ENCODE data around the gene SLC25A13.

DNA sequence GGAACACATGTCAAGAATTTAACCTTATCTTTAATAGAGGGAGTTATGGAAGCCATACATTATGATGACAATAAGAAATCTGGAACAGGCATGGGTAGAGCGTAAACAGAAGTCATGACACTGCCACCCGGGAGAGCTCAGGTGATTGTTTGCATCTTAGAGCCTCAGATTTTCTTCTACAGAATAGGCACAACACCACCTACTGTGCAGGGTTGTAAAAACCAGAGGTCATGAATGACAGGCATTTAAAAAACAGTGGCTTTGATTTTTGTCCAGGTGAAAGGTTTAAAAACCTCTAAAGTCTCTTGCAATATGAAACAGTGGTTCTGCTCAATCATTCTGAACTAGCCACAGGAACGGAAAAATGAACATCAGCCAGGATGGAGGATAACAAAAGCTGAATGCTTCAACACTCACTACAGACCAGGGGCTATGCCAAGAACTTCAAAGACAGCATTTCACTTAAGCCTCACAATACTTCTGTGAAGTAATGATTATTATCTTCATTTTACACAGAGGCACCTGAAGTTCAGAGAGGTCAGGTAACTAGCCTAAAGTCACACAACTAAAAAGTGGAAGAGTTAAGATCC is 123.8 kb downstream of the SLC25A13 start:
- TF ChIP-seq EZH2 (IDR thresholded peaks at IDR 0.05; ENCODE audit: insufficient read depth, poor library complexity, severe bottlenecking) = no peak
- TF ChIP-seq EZH2phosphoT487 (IDR thresholded peaks at IDR 0.05; ENCODE audit: insufficient read depth, low read depth) = no peak
